ENCODE results near the gene IKZF1.

DNA sequence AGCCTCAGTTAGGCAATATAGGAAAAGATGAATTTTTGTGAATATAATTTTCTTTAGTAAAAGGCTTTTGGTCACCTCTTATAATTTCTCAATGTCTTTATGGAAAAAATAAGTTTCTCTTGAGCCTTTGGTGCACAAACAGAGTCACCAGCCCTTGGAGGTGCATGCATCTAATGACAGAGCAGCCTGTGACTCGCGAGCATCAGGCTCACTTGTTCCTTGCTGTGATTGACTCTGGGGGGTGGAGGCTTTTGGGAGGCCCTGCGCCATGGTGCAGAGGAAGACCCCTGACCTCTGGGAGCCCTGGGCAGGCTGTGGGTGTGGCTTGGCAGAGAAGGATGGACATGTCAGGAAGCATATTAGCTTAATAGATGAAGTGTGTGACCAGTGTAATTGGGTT lies 85.4 kb downstream of the IKZF1 start:
- TF ChIP-seq, protein P1, sequence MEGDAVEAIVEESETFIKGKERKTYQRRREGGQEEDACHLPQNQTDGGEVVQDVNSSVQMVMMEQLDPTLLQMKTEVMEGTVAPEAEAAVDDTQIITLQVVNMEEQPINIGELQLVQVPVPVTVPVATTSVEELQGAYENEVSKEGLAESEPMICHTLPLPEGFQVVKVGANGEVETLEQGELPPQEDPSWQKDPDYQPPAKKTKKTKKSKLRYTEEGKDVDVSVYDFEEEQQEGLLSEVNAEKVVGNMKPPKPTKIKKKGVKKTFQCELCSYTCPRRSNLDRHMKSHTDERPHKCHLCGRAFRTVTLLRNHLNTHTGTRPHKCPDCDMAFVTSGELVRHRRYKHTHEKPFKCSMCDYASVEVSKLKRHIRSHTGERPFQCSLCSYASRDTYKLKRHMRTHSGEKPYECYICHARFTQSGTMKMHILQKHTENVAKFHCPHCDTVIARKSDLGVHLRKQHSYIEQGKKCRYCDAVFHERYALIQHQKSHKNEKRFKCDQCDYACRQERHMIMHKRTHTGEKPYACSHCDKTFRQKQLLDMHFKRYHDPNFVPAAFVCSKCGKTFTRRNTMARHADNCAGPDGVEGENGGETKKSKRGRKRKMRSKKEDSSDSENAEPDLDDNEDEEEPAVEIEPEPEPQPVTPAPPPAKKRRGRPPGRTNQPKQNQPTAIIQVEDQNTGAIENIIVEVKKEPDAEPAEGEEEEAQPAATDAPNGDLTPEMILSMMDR (IDR thresholded peaks at IDR 0.05 in 2 of 3, conservative IDR thresholded peaks at IDR 0.05 in 1 of 3; ENCODE audit: insufficient read depth in 2 of 3, low read depth in 1 of 3, low read length in 3 of 3): no peak
- TF ChIP-seq, protein P2, sequence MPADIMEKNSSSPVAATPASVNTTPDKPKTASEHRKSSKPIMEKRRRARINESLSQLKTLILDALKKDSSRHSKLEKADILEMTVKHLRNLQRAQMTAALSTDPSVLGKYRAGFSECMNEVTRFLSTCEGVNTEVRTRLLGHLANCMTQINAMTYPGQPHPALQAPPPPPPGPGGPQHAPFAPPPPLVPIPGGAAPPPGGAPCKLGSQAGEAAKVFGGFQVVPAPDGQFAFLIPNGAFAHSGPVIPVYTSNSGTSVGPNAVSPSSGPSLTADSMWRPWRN (IDR thresholded peaks at IDR 0.05; ENCODE audit: low read depth): no peak
- TF ChIP-seq ZC3H8 (IDR thresholded peaks at IDR 0.05) (no peak), TARDBP (IDR thresholded peaks at IDR 0.05) (no peak), TCF7L2 (IDR thresholded peaks at IDR 0.05; ENCODE audit: low read depth, low read length) (no peak), ZNF224 (CRISPR knock-in tag; IDR thresholded peaks at IDR 0.05) (no peak)
- TF ChIP-seq, protein P3, sequence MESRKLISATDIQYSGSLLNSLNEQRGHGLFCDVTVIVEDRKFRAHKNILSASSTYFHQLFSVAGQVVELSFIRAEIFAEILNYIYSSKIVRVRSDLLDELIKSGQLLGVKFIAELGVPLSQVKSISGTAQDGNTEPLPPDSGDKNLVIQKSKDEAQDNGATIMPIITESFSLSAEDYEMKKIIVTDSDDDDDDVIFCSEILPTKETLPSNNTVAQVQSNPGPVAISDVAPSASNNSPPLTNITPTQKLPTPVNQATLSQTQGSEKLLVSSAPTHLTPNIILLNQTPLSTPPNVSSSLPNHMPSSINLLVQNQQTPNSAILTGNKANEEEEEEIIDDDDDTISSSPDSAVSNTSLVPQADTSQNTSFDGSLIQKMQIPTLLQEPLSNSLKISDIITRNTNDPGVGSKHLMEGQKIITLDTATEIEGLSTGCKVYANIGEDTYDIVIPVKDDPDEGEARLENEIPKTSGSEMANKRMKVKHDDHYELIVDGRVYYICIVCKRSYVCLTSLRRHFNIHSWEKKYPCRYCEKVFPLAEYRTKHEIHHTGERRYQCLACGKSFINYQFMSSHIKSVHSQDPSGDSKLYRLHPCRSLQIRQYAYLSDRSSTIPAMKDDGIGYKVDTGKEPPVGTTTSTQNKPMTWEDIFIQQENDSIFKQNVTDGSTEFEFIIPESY (CRISPR knock-in tag; IDR thresholded peaks at IDR 0.05): no peak
